Loucy (cell line): ENCODE measurements around the gene NUDT7.

Experiments used
- H2AFZ ChIP-seq: fragments of 200-600 bp; sonication (generic); 2 replicates; pipeline ENCODE4 v1.6.0; 2016; ENCODE audit warnings: antibody characterized with exemption, mild to moderate bottlenecking, low read length, moderate library complexity
- H3F3A ChIP-seq: fragments of 200-600 bp; 2 replicates; pipeline ENCODE4 v1.6.0; 2016; ENCODE audit warnings: antibody characterized with exemption, low read depth, mild to moderate bottlenecking
- H3K27me3 ChIP-seq: fragments of 200-600 bp; sonication (generic); 2 replicates; pipeline ENCODE4 v1.6.1; 2014; ENCODE audit warnings: low read length, mild to moderate bottlenecking; ENCODE audit not compliant: insufficient read depth, poor library complexity, severe bottlenecking
- H3K36me3 ChIP-seq: fragments of 200-600 bp; sonication (generic); 2 replicates; pipeline ENCODE4 v1.6.1; 2016; ENCODE audit warnings: low read length; ENCODE audit not compliant: insufficient read depth
- H3K4me1 ChIP-seq: fragments of 200-600 bp; sonication (generic); 2 replicates; pipeline ENCODE4 v1.5.1; 2014; ENCODE audit warnings: low read length, mild to moderate bottlenecking; ENCODE audit not compliant: insufficient read depth, poor library complexity, severe bottlenecking
- H3K4me2 ChIP-seq: fragments of 200-600 bp; sonication (generic); 2 replicates; pipeline ENCODE4 v1.6.0; 2014; ENCODE audit warnings: antibody characterized with exemption, low read length, low read depth, mild to moderate bottlenecking; ENCODE audit not compliant: poor library complexity, severe bottlenecking
- H3K4me3 ChIP-seq: fragments of 200-600 bp; sonication (generic); 2 replicates; pipeline ENCODE4 v1.5.1; 2014; ENCODE audit warnings: low read length, mild to moderate bottlenecking, mixed read lengths; ENCODE audit not compliant: poor library complexity, severe bottlenecking
- H3K79me2 ChIP-seq: fragments of 200-600 bp; sonication (generic); 2 replicates; pipeline ENCODE4 v1.6.1; 2014; ENCODE audit warnings: low read length; ENCODE audit not compliant: insufficient read depth
- H3K9ac ChIP-seq: fragments of 200-600 bp; sonication (generic); 2 replicates; pipeline ENCODE4 v1.6.0; 2014; ENCODE audit warnings: mild to moderate bottlenecking, low read depth, low read length, moderate library complexity; ENCODE audit not compliant: poor library complexity, severe bottlenecking
- H3K9me2 ChIP-seq: fragments of 200-600 bp; sonication (generic); replicated peaks from 2 replicates; pipeline ENCODE4 v1.6.1; 2016; ENCODE audit warnings: low read depth, low read length, mixed read lengths
- H3K9me3 ChIP-seq: fragments of 200-600 bp; sonication (generic); 2 replicates; pipeline ENCODE4 v1.6.1; 2014; ENCODE audit warnings: mild to moderate bottlenecking, antibody characterized with exemption, low read length, low read depth; ENCODE audit not compliant: insufficient read depth
- H4K20me1 ChIP-seq: fragments of 200-600 bp; sonication (generic); 2 replicates; pipeline ENCODE4 v1.6.0; 2014; ENCODE audit warnings: antibody characterized with exemption, low read length, mild to moderate bottlenecking; ENCODE audit not compliant: insufficient read depth, poor library complexity, severe bottlenecking
- CTCF ChIP-seq: fragments of 200-600 bp; sonication (generic); conservative IDR thresholded peaks from 2 replicates; pipeline ENCODE4 v1.5.1; 2014; ENCODE audit warnings: mild to moderate bottlenecking, antibody characterized with exemption, low read length
- EZH2phosphoT487 ChIP-seq: fragments of 200-600 bp; IDR thresholded peaks from 2 replicates; pipeline ENCODE4 v1.6.1; 2018; ENCODE audit warnings: antibody characterized with exemption, mild to moderate bottlenecking, moderate library complexity, borderline replicate concordance

Gene NUDT7

GRCh38 chr16:77700846-77701245 lies 21.5 kb upstream of the NUDT7 start:
- TF ChIP-seq CTCF: no peak
- TF ChIP-seq EZH2phosphoT487: no peak
- no peak overlapping the region for H3K4me2 ChIP-seq
- no peaks in the 10 kb centered on the region for H3K27me3 ChIP-seq

GRCh38 chr16:77705351-77705750 lies 17.0 kb upstream of the NUDT7 start:
- no peaks in the 10 kb centered on the region for H3K36me3 ChIP-seq
- no peak overlapping the region for H2AFZ ChIP-seq
- no peaks in the 10 kb centered on the region for H4K20me1 ChIP-seq
- H3F3A ChIP-seq: no peaks in the 10 kb centered on the region
- no peak overlapping the region for H3K4me3 ChIP-seq
- no peaks in the 10 kb centered on the region for H3K27me3 ChIP-seq
- TF ChIP-seq EZH2phosphoT487 (no peak), CTCF (no peak)
- no peaks in the 10 kb centered on the region for H3K9me2 ChIP-seq
- H3K79me2 ChIP-seq: no peaks in the 10 kb centered on the region
- no peak overlapping the region for H3K4me2 ChIP-seq
- no peaks in the 10 kb centered on the region for H3K9me3 ChIP-seq
- no peak overlapping the region for H3K9ac ChIP-seq
- no peaks in the 10 kb centered on the region for H3K4me1 ChIP-seq

More at GRCh38 chr16:77700846-77701245, 21.5 kb upstream of the NUDT7 start:
- Histone ChIP-seq H2AFZ (no peak overlapping the region), H3K4me1 (no peaks in the 10 kb centered on the region), H3F3A (no peaks in the 10 kb centered on the region), H4K20me1 (no peaks in the 10 kb centered on the region), H3K79me2 (no peaks in the 10 kb centered on the region), H3K4me3 (no peak overlapping the region), H3K9ac (no peak overlapping the region), H3K9me2 (no peaks in the 10 kb centered on the region), H3K36me3 (no peaks in the 10 kb centered on the region), H3K9me3 (no peaks in the 10 kb centered on the region)

GRCh38 chr16:77711179-77711578 lies 11.1 kb upstream of the NUDT7 start:
- no peaks in the 10 kb centered on the region for H3K27me3 ChIP-seq
- no peak overlapping the region for H3K9ac ChIP-seq
- no peak overlapping the region for H3K4me3 ChIP-seq
- H3K4me2 ChIP-seq: no peak overlapping the region
- H3K9me2 ChIP-seq: no peaks in the 10 kb centered on the region
- no peaks in the 10 kb centered on the region for H3F3A ChIP-seq
- TF ChIP-seq EZH2phosphoT487 (no peak), CTCF (no peak)
- H3K79me2 ChIP-seq: no peaks in the 10 kb centered on the region
- no peaks in the 10 kb centered on the region for H3K9me3 ChIP-seq
- H3K36me3 ChIP-seq: no peaks in the 10 kb centered on the region
- no peaks in the 10 kb centered on the region for H4K20me1 ChIP-seq
- H3K4me1 ChIP-seq: no peaks in the 10 kb centered on the region
- H2AFZ ChIP-seq: no peak overlapping the region
